ENCODE measurements around the gene TSPAN18.

TSPAN18 gene

DNA sequence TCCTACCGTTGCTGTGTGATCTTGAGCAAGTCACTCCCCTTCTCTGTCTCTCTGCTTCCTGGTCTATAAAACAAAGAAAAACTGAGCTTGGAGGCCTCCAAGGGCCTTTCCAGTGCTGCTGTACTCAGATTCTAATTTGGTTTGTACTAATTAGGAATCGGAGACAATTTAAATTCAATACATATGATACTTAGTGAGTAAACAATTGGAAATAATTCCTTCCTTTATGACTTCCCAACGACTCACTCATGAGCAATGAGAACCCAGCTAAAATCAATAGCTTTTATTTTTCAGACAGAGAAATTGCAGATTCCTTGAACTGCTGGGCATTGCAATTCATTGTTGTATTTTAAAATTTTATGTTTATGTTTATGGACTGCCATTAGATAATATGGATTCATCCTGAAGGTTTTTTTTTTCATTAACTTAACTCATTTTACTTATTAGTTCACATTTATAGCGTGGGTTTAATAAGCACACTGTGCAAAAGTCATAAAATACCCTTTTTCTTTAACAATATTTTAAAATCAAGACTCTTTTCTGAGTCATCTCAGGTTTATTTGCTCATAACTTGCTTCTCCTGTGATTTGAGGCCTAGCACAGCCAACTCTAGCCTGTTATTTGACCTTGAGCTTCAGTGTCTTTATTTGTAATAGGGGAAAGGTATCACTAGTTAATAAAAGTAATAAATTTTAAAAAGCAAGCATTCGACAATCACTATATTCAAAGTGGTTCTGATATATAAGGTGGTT, 128.2 kb downstream of the TSPAN18 start:
- Histone ChIP-seq H3K4me3 (replicated peaks; ENCODE audit: low read depth, low read length) (no peak overlapping the region), H3K27me3 (replicated peaks; ENCODE audit: control insufficient read depth, insufficient read depth, low read length) (no peaks in the 10 kb centered on the region; the same call in 1 of the 2 replicates), H3K36me3 (ENCODE audit: control insufficient read depth, insufficient read depth, low read length) (no peaks in the 10 kb centered on the region)
- no peak for DNase-seq (ENCODE audit: extremely low read depth, insufficient read length)
- TF ChIP-seq, protein P1, sequence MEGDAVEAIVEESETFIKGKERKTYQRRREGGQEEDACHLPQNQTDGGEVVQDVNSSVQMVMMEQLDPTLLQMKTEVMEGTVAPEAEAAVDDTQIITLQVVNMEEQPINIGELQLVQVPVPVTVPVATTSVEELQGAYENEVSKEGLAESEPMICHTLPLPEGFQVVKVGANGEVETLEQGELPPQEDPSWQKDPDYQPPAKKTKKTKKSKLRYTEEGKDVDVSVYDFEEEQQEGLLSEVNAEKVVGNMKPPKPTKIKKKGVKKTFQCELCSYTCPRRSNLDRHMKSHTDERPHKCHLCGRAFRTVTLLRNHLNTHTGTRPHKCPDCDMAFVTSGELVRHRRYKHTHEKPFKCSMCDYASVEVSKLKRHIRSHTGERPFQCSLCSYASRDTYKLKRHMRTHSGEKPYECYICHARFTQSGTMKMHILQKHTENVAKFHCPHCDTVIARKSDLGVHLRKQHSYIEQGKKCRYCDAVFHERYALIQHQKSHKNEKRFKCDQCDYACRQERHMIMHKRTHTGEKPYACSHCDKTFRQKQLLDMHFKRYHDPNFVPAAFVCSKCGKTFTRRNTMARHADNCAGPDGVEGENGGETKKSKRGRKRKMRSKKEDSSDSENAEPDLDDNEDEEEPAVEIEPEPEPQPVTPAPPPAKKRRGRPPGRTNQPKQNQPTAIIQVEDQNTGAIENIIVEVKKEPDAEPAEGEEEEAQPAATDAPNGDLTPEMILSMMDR (IDR thresholded peaks at IDR 0.05; ENCODE audit: insufficient read depth, low read length, poor library complexity, severe bottlenecking): no peak

DNA sequence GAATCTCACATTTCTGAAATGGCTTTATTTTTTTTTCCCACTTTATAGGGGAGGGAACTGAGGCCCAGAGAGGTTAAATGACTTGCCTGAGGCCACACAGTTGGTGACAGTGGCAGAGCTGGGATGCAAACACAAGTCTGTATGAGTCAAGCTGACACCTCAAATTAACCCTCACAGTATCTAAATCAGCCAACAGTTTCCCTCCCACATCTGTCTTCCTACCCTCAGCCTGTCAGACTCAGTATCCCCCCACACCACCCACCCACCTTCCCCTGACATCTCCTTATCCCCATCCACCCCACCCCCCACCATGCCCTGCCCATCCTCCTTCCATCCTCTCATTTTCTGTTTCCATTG, 128.7 kb downstream of the TSPAN18 start:
- no peak overlapping the region for H3K4me3 ChIP-seq (replicated peaks; ENCODE audit: low read depth, low read length)
- DNase-seq (ENCODE audit: extremely low read depth, insufficient read length): no peak
- no peaks in the 10 kb centered on the region for H3K36me3 ChIP-seq (ENCODE audit: control insufficient read depth, insufficient read depth, low read length)
- H3K27me3 ChIP-seq (replicated peaks; ENCODE audit: control insufficient read depth, insufficient read depth, low read length): no peaks in the 10 kb centered on the region; the same call in 1 of the 2 replicates
- TF ChIP-seq, protein P1 (IDR thresholded peaks at IDR 0.05; ENCODE audit: insufficient read depth, low read length, poor library complexity, severe bottlenecking): no peak

DNA sequence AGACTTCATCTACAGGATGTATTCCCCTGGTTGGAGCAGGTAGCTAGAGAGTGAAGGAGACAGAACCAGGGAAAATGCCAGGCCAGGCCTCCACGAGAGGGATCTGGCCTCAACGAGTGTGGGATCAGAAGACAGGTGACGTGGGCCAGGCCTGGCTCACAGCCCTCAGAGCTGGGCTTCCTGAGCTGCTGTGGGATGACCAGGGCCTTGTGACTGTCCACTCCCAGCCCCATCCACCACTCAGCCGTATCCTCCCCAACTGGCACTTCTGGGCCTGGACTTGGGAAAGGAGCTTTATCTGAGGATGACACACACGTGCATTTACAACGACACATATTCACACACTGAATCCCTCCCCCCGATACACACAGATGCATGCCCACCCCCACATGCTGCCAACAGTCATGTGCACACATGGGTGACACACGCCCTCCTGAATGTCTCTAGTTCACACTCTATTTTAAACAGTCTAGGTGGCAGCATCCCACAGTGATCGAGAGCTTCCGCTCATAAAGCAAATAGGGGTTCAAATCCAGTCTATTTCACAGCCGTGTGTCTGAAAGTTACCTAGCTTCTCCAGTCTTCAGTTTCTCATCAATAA, 130.8 kb downstream of the TSPAN18 start:
- Histone ChIP-seq H3K27me3 (replicated peaks; ENCODE audit: control insufficient read depth, insufficient read depth, low read length) (no peaks in the 10 kb centered on the region; the same call in 1 of the 2 replicates), H3K4me3 (replicated peaks; ENCODE audit: low read depth, low read length) (no peak overlapping the region), H3K36me3 (ENCODE audit: control insufficient read depth, insufficient read depth, low read length) (no peaks in the 10 kb centered on the region)
- TF ChIP-seq, protein P1 (IDR thresholded peaks at IDR 0.05; ENCODE audit: insufficient read depth, low read length, poor library complexity, severe bottlenecking): no peak
- no peak for DNase-seq (ENCODE audit: extremely low read depth, insufficient read length)

DNA sequence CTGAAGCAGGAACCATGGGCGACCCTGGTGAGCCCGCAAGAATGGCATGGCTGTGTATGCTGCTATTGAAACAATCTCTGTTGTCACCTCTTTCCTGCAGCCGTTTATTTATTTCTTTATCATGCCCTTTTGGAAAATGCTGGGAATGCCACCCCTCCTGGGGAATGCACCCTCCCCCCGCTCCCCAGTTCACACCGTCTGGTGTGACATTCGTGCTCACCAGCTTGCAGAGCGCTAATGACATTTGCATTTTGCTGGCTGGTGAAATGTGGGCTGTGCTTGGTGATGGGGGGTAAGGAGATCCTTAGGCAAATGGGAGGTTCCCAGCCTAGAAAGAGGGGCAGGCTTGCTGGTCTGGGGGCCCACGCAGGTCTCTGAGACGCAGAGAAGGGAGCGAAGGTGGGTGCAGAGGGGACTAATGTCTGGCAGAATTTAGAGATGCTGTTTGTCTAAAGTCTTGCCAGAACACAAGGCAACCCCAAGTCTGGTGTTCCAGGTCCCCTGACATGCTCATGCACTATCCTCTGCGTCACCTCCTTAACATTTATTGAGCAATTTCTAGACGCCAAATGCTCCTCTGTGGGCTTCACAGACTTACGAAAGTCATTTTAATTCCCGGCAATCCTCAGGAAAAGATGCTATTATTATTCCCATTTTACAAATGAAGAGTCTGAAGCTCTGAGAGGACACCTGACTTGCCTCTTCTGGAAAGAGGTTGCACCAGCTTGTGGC, 132.2 kb downstream of the TSPAN18 start:
- Histone ChIP-seq H3K27me3 (replicated peaks; ENCODE audit: control insufficient read depth, insufficient read depth, low read length) (no peaks in the 10 kb centered on the region; the same call in 1 of the 2 replicates), H3K4me3 (replicated peaks; ENCODE audit: low read depth, low read length) (no peak overlapping the region), H3K36me3 (ENCODE audit: control insufficient read depth, insufficient read depth, low read length) (no peaks in the 10 kb centered on the region)
- TF ChIP-seq, protein P1 (IDR thresholded peaks at IDR 0.05; ENCODE audit: insufficient read depth, low read length, poor library complexity, severe bottlenecking): no peak
- no peak for DNase-seq (ENCODE audit: extremely low read depth, insufficient read length)

DNA sequence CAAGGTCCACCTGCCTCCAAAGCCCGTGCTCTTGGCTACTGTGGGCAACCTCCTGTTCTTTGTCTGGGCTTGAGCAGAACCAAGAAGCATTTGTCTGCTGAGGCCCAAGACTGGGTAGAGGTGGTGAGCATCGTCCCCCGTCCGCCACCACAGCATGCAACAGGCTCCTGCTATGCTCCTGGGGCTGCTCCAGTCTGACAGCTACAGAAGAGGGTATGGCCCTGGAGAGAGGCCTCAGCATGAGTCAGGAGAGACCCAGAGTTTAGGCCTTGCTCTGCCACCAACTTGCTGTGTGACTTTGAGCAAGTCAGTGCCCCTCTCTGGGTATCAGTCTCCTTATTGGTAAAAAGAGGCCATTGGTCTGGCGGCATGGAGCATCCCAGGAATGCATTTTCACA, 132.8 kb downstream of the TSPAN18 start:
- H3K27me3 ChIP-seq (replicated peaks; ENCODE audit: control insufficient read depth, insufficient read depth, low read length): no peaks in the 10 kb centered on the region; the same call in 1 of the 2 replicates
- no peak overlapping the region for H3K4me3 ChIP-seq (replicated peaks; ENCODE audit: low read depth, low read length)
- H3K36me3 ChIP-seq (ENCODE audit: control insufficient read depth, insufficient read depth, low read length): no peaks in the 10 kb centered on the region
- no peak for DNase-seq (ENCODE audit: extremely low read depth, insufficient read length)
- TF ChIP-seq, protein P1 (IDR thresholded peaks at IDR 0.05; ENCODE audit: insufficient read depth, low read length, poor library complexity, severe bottlenecking): no peak

All from GM06990 (cell line).